ENCODE measurements around the gene ARMC5. TPM values are rescaled to one million over a fixed set of nuclear protein-coding genes. Genes with fewer than 3 reads are reported as not detected.
"Not testable (repeated sequence)": the region's sequence is repeated elsewhere in the genome, so short reads cannot be mapped to it uniquely, and the experiment has no call there.

Gene ARMC5
- total and polyA plus RNA-seq, 10 of the 15 experiments (the other 5 are each of a cell fraction or from before 2014, with no cell fraction given), result 0.06 to 13.2 (median 5.6) TPM

GRCh38 chr16:31503555-31503954 lies 44.3 kb downstream of the ARMC5 start:
- H3K27ac ChIP-seq (ENCODE audit: control insufficient read depth, insufficient read depth); H2AFZ ChIP-seq (ENCODE audit: control insufficient read depth, low read depth, low read length); H3K27me3 ChIP-seq (replicated peaks in 1 of 2; ENCODE audit: control insufficient read depth in 2 of 2, insufficient read depth in 2 of 2, low read length in 1 of 2); H3K9ac ChIP-seq (ENCODE audit: control insufficient read depth, insufficient read depth, low read length); H3K4me2 ChIP-seq (ENCODE audit: control insufficient read depth, insufficient read depth); ATAC-seq; POLR2A ChIA-PET; H3K36me3 ChIP-seq (ENCODE audit: control insufficient read depth in 2 of 2, insufficient read depth in 2 of 2, low read length in 1 of 2); FAIRE-seq; RAD21 ChIA-PET (ENCODE audit: unreplicated experiment); H3K9me3 ChIP-seq (replicated peaks; ENCODE audit: control insufficient read depth, insufficient read depth, low read length); H3K4me3 ChIP-seq; DNase-seq (ENCODE audit: low read depth, low spot score); H4K20me1 ChIP-seq (ENCODE audit: control insufficient read depth, insufficient read depth); in situ Hi-C loops (cut with MboI); BruUV-seq (replicated peaks): not testable (repeated sequence)
- Histone ChIP-seq H3K4me1 (ENCODE audit: control insufficient read depth, insufficient read depth, low read length) (peaks cover 14% of the 10 kb centered on the region), H3K79me2 (ENCODE audit: control insufficient read depth, insufficient read depth, low read length) (peaks cover 18% of the 10 kb centered on the region)
- intact Hi-C loops (cut with micrococcal nuclease; ENCODE audit: unreplicated experiment), result loop anchor here (10.0 kb wide), 1 partner anchor 61 kb away; no protein-coding TSS in a partner anchor
- CTCF ChIA-PET, result interaction anchor here (1.8 kb wide), 1 partner anchor 42 kb away, joined by 11 read pairs; no protein-coding TSS in a partner anchor
- over 99% methylated on average over 8 of the region's 8 CpGs for WGBS (ENCODE audit: insufficient coverage, insufficient replicate concordance, low lambda C conversion rate, missing lambda C conversion rate)
- SMC1A ChIA-PET (ENCODE audit: uncharacterized antibody, unreplicated experiment), result interaction anchor here (1.0 kb wide), 1 partner anchor 365 kb away, joined by 3 read pairs; no protein-coding TSS in a partner anchor

GRCh38 chr16:31504159-31504558 lies 44.9 kb downstream of the ARMC5 start:
- Histone ChIP-seq H4K20me1 (ENCODE audit: control insufficient read depth, insufficient read depth) (no peaks in the 10 kb centered on the region), H3K4me3 (no peak overlapping the region), H3K27me3 (replicated peaks in 1 of 2; ENCODE audit: control insufficient read depth in 2 of 2, insufficient read depth in 2 of 2, low read length in 1 of 2) (no peaks in the 10 kb centered on the region), H2AFZ (ENCODE audit: control insufficient read depth, low read depth, low read length) (no peak overlapping the region), H3K4me2 (ENCODE audit: control insufficient read depth, insufficient read depth) (no peak overlapping the region), H3K79me2 (ENCODE audit: control insufficient read depth, insufficient read depth, low read length) (peaks cover 24% of the 10 kb centered on the region), H3K4me1 (ENCODE audit: control insufficient read depth, insufficient read depth, low read length) (peaks cover 14% of the 10 kb centered on the region), H3K9me3 (replicated peaks; ENCODE audit: control insufficient read depth, insufficient read depth, low read length) (no peaks in the 10 kb centered on the region), H3K27ac (ENCODE audit: control insufficient read depth, insufficient read depth) (no peak overlapping the region), H3K36me3 (ENCODE audit: control insufficient read depth in 2 of 2, insufficient read depth in 2 of 2, low read length in 1 of 2) (no peaks in the 10 kb centered on the region; a peak in 1 of 4 replicates), H3K9ac (ENCODE audit: control insufficient read depth, insufficient read depth, low read length) (no peak overlapping the region)
- no peak for FAIRE-seq
- ChIA-PET SMC1A (ENCODE audit: uncharacterized antibody, unreplicated experiment) (no interaction called here), POLR2A (no interaction called here), RAD21 (ENCODE audit: unreplicated experiment) (no interaction called here), CTCF (interaction anchor here (1.8 kb wide), 1 partner anchor 43 kb away, joined by 11 read pairs; no protein-coding TSS in a partner anchor)
- BruUV-seq (replicated peaks), result no TSS peak
- DNase-seq (ENCODE audit: low read depth, low spot score), result no peak
- 83% methylated on average over 8 of the region's 8 CpGs for WGBS (ENCODE audit: insufficient coverage, insufficient replicate concordance, low lambda C conversion rate, missing lambda C conversion rate)
- intact Hi-C loops (cut with micrococcal nuclease; ENCODE audit: unreplicated experiment) (loop anchor here (10.0 kb wide), 1 partner anchor 61 kb away; no protein-coding TSS in a partner anchor), in situ Hi-C loops (cut with MboI) (no loop called here)
- no peak for ATAC-seq
- TF ChIP-seq PKNOX1 (IDR thresholded peaks at IDR 0.05), result no peak
- TF ChIP-seq E4F1 (IDR thresholded peaks at IDR 0.05; ENCODE audit: borderline replicate concordance, partially characterized antibody), result no peak
- no peak for TF ChIP-seq CBX3 (IDR thresholded peaks at IDR 0.05; ENCODE audit: borderline replicate concordance, low read depth)
- no peak for TF ChIP-seq IRF3 (IDR thresholded peaks at IDR 0.05)
- TF ChIP-seq SMARCA5 (IDR thresholded peaks at IDR 0.05), result no peak
- no peak for TF ChIP-seq BRCA1 (IDR thresholded peaks at IDR 0.05; ENCODE audit: low read depth, low read length)
- no peak for TF ChIP-seq RELB (IDR thresholded peaks at IDR 0.05; ENCODE audit: low read depth)
- TF ChIP-seq FOS (IDR thresholded peaks at IDR 0.05; ENCODE audit: borderline replicate concordance, extremely low read depth, insufficient read length), result no peak
- no peak for TF ChIP-seq SMAD1 (IDR thresholded peaks at IDR 0.05; ENCODE audit: low read depth, partially characterized antibody)
- TF ChIP-seq BACH1 (IDR thresholded peaks at IDR 0.05; ENCODE audit: borderline replicate concordance), result no peak
- TF ChIP-seq EZH2 (IDR thresholded peaks at IDR 0.05; ENCODE audit: borderline replicate concordance, control insufficient read depth, low read depth, low read length), result no peak

All from GM12878 (cell line).